Neural cell (in vitro differentiated cells): ENCODE measurements around the gene PPOX.
A peak's percentile ranks its signal among the peaks of the same experiment; 100 is the strongest.

Experiments used
- CTCF ChIP-seq: fragments of 450-650 bp; IDR thresholded peaks from 2 replicates; pipeline ENCODE4 v1.5.1; 2014; ENCODE audit warnings: antibody characterized with exemption, mild to moderate bottlenecking, moderate library complexity; ENCODE audit not compliant: poor library complexity, severe bottlenecking
- EP300 ChIP-seq: fragments of 450-650 bp; conservative IDR thresholded peaks from 2 replicates; pipeline ENCODE4 v1.6.1; 2014; ENCODE audit warnings: antibody characterized with exemption, mild to moderate bottlenecking, moderate library complexity; ENCODE audit not compliant: poor library complexity, severe bottlenecking
- EZH2 ChIP-seq: fragments of 200-600, 300-800 bp; shearing (Covaris generic), sonication (generic); IDR thresholded peaks from 2 replicates; pipeline ENCODE4 v1.6.1; 2014; ENCODE audit warnings: antibody characterized with exemption, low read length, borderline replicate concordance, mild to moderate bottlenecking; ENCODE audit not compliant: insufficient read depth, poor library complexity, severe bottlenecking
- MXI1 ChIP-seq: fragments of 450-650 bp; conservative IDR thresholded peaks from 2 replicates; pipeline ENCODE4 v1.6.1; 2014; ENCODE audit warnings: antibody characterized with exemption, mild to moderate bottlenecking; ENCODE audit not compliant: poor library complexity, severe bottlenecking
- POLR2AphosphoS5 ChIP-seq: IDR thresholded peaks from 2 replicates; pipeline ENCODE4 v1.6.1; 2012
- RAD21 ChIP-seq: fragments of 450-650 bp; conservative IDR thresholded peaks from 2 replicates; pipeline ENCODE4 v1.6.1; 2014; ENCODE audit warnings: antibody characterized with exemption, mild to moderate bottlenecking, moderate library complexity
- REST ChIP-seq: IDR thresholded peaks from 2 replicates; pipeline ENCODE4 v1.6.1; 2012; ENCODE audit warnings: borderline replicate concordance
- SMC3 ChIP-seq: fragments of 450-650 bp; conservative IDR thresholded peaks from 2 replicates; pipeline ENCODE4 v1.6.1; 2014; ENCODE audit warnings: antibody characterized with exemption, mild to moderate bottlenecking, moderate library complexity; ENCODE audit not compliant: poor library complexity
- TAF1 ChIP-seq: IDR thresholded peaks from 2 replicates; pipeline ENCODE4 v1.6.1; 2012; ENCODE audit warnings: low read depth

GRCh38 chr1:161153682-161154337, 12.4 kb upstream of the PPOX start, which contains the start of gene UFC1:
- TF ChIP-seq EP300 (no peak), CTCF (no peak), EZH2 (no peak), REST (peak; percentile 68), MXI1 (peak; percentile 91), POLR2AphosphoS5 (peak; percentile 79), RAD21 (peak; percentile 14), TAF1 (peak; percentile 91), SMC3 (peak; percentile 25)
